Activated CD4-positive, alpha-beta T cell treated with anti-CD3 and anti-CD28 coated beads for 36 hours (primary cell): ENCODE data around the gene FAS. TPM values are rescaled to one million over a fixed set of nuclear protein-coding genes. Genes with fewer than 3 reads are reported as not detected.

Source experiments
- ATAC-seq: fragments of 200-7000 bp; cut with Tn5 transposase; one replicate; pipeline ENCODE4 v1.10.0; 2021; ENCODE audit warnings: mild to moderate bottlenecking, moderate library complexity
- CTCF ChIA-PET: fragments of 350-600 bp; sonication (Branson Sonifier 250); formaldehyde crosslinking; loops from one replicate; lab custom pipeline; 2021; ENCODE audit warnings: antibody characterized with exemption; lab: Charles Lee
- POLR2A ChIA-PET: fragments of 350-600 bp; sonication (Branson Sonifier 250); formaldehyde crosslinking; loops from one replicate; lab custom pipeline; 2021; ENCODE audit warnings: antibody characterized with exemption, inconsistent platforms; lab: Charles Lee
- DNase-seq: peaks from one replicate; pipeline ENCODE4 v3.0.0-alpha.2; 2020
- H3K27ac Mint-ChIP-seq: one replicate; pipeline ENCODE4 v1.8.0; 2021; ENCODE audit warnings: mixed read lengths
- H3K27me3 Mint-ChIP-seq: one replicate; pipeline ENCODE4 v1.8.0; 2021; ENCODE audit warnings: mixed read lengths
- H3K36me3 Mint-ChIP-seq: one replicate; pipeline ENCODE4 v1.8.0; 2021; ENCODE audit warnings: low read depth, mixed read lengths
- H3K4me1 Mint-ChIP-seq: one replicate; pipeline ENCODE4 v1.8.0; 2021; ENCODE audit warnings: mixed read lengths
- H3K4me3 Mint-ChIP-seq: one replicate; pipeline ENCODE4 v1.8.0; 2021; ENCODE audit warnings: mild to moderate bottlenecking, moderate library complexity, mixed read lengths
- H3K9me3 Mint-ChIP-seq: one replicate; pipeline ENCODE4 v1.8.0; 2021; ENCODE audit warnings: low read depth, mixed read lengths
- intact Hi-C, 2 experiments: fragments of 100-400 bp; cut with DNase I in 1 of 2; cut with micrococcal nuclease in 1 of 2; formaldehyde crosslinking; loops; one replicate each; pipeline versions ENCODE4 v1.14.2 to v1.15.1; 2022 to 2024; cut with DNase I, micrococcal nuclease
- total RNA-seq, 2 experiments: library from RNA; stranded (reverse); gene quantifications; one replicate each; pipeline ENCODE4 v1.2.3, GENCODE V29; 2021

FAS gene
- total RNA-seq, 2 experiments from 2014 or later, result 34.1 to 34.9 TPM

- ChIA-PET POLR2A (no interaction called here), CTCF (interaction anchor here (0.6 to 1.7 kb wide), 6 partner anchors 13 to 266 kb away, joined by 3 to 4 read pairs (median 3); no protein-coding TSS in a partner anchor)
- DNase-seq (no peak), ATAC-seq (no peak)
- peaks cover 8% of the 10 kb centered on the region for H3K36me3 Mint-ChIP-seq
- no peak overlapping the region for H3K27ac Mint-ChIP-seq
- intact Hi-C loops, result no loop called here
- H3K4me1 Mint-ChIP-seq, result peaks cover 34% of the 10 kb centered on the region
- H3K27me3 Mint-ChIP-seq, result no peaks in the 10 kb centered on the region
- peaks cover 7% of the 10 kb centered on the region for H3K9me3 Mint-ChIP-seq
- no peak overlapping the region for H3K4me3 Mint-ChIP-seq
Measured at GRCh38 chr10:88983206-88983605, 7.4 kb upstream of the FAS start.

GRCh38 chr10:88983939-88984338, 6.7 kb upstream of the FAS start:
- no peak for DNase-seq
- Mint-ChIP-seq H3K4me3 (no peak overlapping the region), H3K36me3 (peaks cover 8% of the 10 kb centered on the region), H3K4me1 (peaks cover 39% of the 10 kb centered on the region), H3K9me3 (peaks cover 7% of the 10 kb centered on the region), H3K27ac (no peak overlapping the region), H3K27me3 (no peaks in the 10 kb centered on the region)
- ChIA-PET CTCF (interaction anchor here (1.5 kb wide), 1 partner anchor 46 kb away, joined by 3 read pairs; no protein-coding TSS in a partner anchor), POLR2A (no interaction called here)
- ATAC-seq, result no peak
- intact Hi-C loops, result no loop called here

GRCh38 chr10:88984525-88984924, 6.1 kb upstream of the FAS start:
- H3K36me3 Mint-ChIP-seq, result peaks cover 8% of the 10 kb centered on the region
- H3K4me1 Mint-ChIP-seq, result peaks cover 43% of the 10 kb centered on the region
- H3K27me3 Mint-ChIP-seq, result no peaks in the 10 kb centered on the region
- peaks cover 7% of the 10 kb centered on the region for H3K9me3 Mint-ChIP-seq
- ATAC-seq, result peak; percentile 63
- ChIA-PET CTCF (interaction anchor here (1.5 kb wide), 1 partner anchor 47 kb away, joined by 3 read pairs; no protein-coding TSS in a partner anchor), POLR2A (no interaction called here)
- DNase-seq, result no peak
- H3K27ac Mint-ChIP-seq, result no peak overlapping the region
- H3K4me3 Mint-ChIP-seq, result no peak overlapping the region
- intact Hi-C loops, result no loop called here

- H3K4me3 Mint-ChIP-seq, result no peak overlapping the region
- no peaks in the 10 kb centered on the region for H3K27me3 Mint-ChIP-seq
- peak; percentile 12 for DNase-seq
- H3K4me1 Mint-ChIP-seq, result peaks cover 55% of the 10 kb centered on the region
- POLR2A ChIA-PET, result interaction anchor here (0.9 to 1.3 kb wide), 3 partner anchors 17 to 221 kb away, joined by 3 to 5 read pairs (median 3); no protein-coding TSS in a partner anchor
- CTCF ChIA-PET, result interaction anchor here (0.5 to 2.0 kb wide), 22 partner anchors 8 to 1483 kb away, joined by 3 to 10 read pairs (median 4); no protein-coding TSS in a partner anchor
- H3K9me3 Mint-ChIP-seq, result peaks cover 7% of the 10 kb centered on the region
- peaks cover 8% of the 10 kb centered on the region for H3K36me3 Mint-ChIP-seq
- peak overlapping the region; percentile 40 for H3K27ac Mint-ChIP-seq
- intact Hi-C loops, result loop anchor here in 1 of 2 experiments (1.0 to 2.0 kb wide), 2 partner anchors 16 to 51 kb away; no protein-coding TSS in a partner anchor
- ATAC-seq, result no peak
Measured at GRCh38 chr10:88986549-88987242, 3.9 kb upstream of the FAS start.

GRCh38 chr10:88987243-88987725, 3.3 kb upstream of the FAS start:
- CTCF ChIA-PET, result interaction anchor here (0.5 to 2.0 kb wide), 22 partner anchors 8 to 1484 kb away, joined by 3 to 10 read pairs (median 4); no protein-coding TSS in a partner anchor

GRCh38 chr10:88987840-88988239, 2.8 kb upstream of the FAS start:
- DNase-seq (no peak), ATAC-seq (no peak)
- Mint-ChIP-seq H3K27me3 (no peaks in the 10 kb centered on the region), H3K36me3 (peaks cover 14% of the 10 kb centered on the region), H3K4me1 (peaks cover 55% of the 10 kb centered on the region), H3K27ac (no peak overlapping the region), H3K4me3 (no peak overlapping the region), H3K9me3 (peaks cover 7% of the 10 kb centered on the region)
- ChIA-PET CTCF (interaction anchor here (0.5 to 2.0 kb wide), 16 partner anchors 9 to 227 kb away, joined by 3 to 10 read pairs (median 6); no protein-coding TSS in a partner anchor), POLR2A (interaction anchor here (0.5 to 1.3 kb wide), 4 partner anchors 16 to 220 kb away, joined by 3 to 13 read pairs (median 4); no protein-coding TSS in a partner anchor)
- intact Hi-C loops, result loop anchor here in 1 of 2 experiments (1.0 to 2.0 kb wide), 2 partner anchors 15 to 53 kb away; no protein-coding TSS in a partner anchor

More at GRCh38 chr10:88987243-88987725, 3.3 kb upstream of the FAS start:
- Mint-ChIP-seq H3K27ac (peak overlapping the region; percentile 48), H3K27me3 (no peaks in the 10 kb centered on the region), H3K4me1 (peaks cover 53% of the 10 kb centered on the region), H3K36me3 (peaks cover 13% of the 10 kb centered on the region), H3K9me3 (peaks cover 7% of the 10 kb centered on the region), H3K4me3 (no peak overlapping the region)
- ATAC-seq (no peak), DNase-seq (peak; percentile 45)
- intact Hi-C loops, result loop anchor here in 1 of 2 experiments (1.0 to 2.0 kb wide), 2 partner anchors 16 to 52 kb away; no protein-coding TSS in a partner anchor
- POLR2A ChIA-PET, result interaction anchor here (0.9 to 1.3 kb wide), 3 partner anchors 16 to 221 kb away, joined by 3 to 5 read pairs (median 3); no protein-coding TSS in a partner anchor

GRCh38 chr10:88989423-88989822, 1.2 kb upstream of the FAS start:
- Mint-ChIP-seq H3K4me1 (peaks cover 60% of the 10 kb centered on the region), H3K9me3 (peaks cover 7% of the 10 kb centered on the region), H3K4me3 (peak overlapping the region; percentile 87), H3K36me3 (peaks cover 14% of the 10 kb centered on the region), H3K27ac (peak overlapping the region; percentile 52), H3K27me3 (no peaks in the 10 kb centered on the region)
- intact Hi-C loops, result no loop called here
- ChIA-PET POLR2A (no interaction called here), CTCF (interaction anchor here (1.0 to 6.3 kb wide), 8 partner anchors 11 to 228 kb away, joined by 3 to 53 read pairs (median 8); no protein-coding TSS in a partner anchor)
- DNase-seq (no peak), ATAC-seq (no peak)

GRCh38 chr10:88989824-88990383, 694 bp upstream of the FAS start:
- Mint-ChIP-seq H3K9me3 (peaks cover 7% of the 10 kb centered on the region), H3K4me3 (peak overlapping the region; percentile 87), H3K27ac (peak overlapping the region; percentile 94), H3K27me3 (no peaks in the 10 kb centered on the region), H3K4me1 (peaks cover 58% of the 10 kb centered on the region), H3K36me3 (peaks cover 14% of the 10 kb centered on the region)
- ChIA-PET POLR2A (interaction anchor here (0.6 to 1.2 kb wide), 4 partner anchors 11 to 108 kb away, joined by 3 to 8 read pairs (median 4); no protein-coding TSS in a partner anchor), CTCF (interaction anchor here (0.6 to 6.3 kb wide), 15 partner anchors 11 to 654 kb away, joined by 3 to 53 read pairs (median 5); no protein-coding TSS in a partner anchor)
- intact Hi-C loops, result loop anchor here (1.0 to 10.0 kb wide), 12 partner anchors 11 to 1885 kb away; partner anchors contain the start of genes STAMBPL1 (in 2 of the 2), IFIT5 (in 1 of the 2), KIF20B (in 1 of the 2) and KLLN (in 1 of the 2)
- ATAC-seq, result no peak
- no peak for DNase-seq

- CTCF ChIA-PET, result interaction anchor here (0.7 to 6.3 kb wide), 14 partner anchors 9 to 1991 kb away, joined by 3 to 53 read pairs (median 6); no protein-coding TSS in a partner anchor
- Mint-ChIP-seq H3K9me3 (peaks cover 3% of the 10 kb centered on the region), H3K36me3 (peaks cover 11% of the 10 kb centered on the region), H3K27me3 (no peaks in the 10 kb centered on the region), H3K27ac (peak overlapping the region; percentile 94), H3K4me1 (peaks cover 64% of the 10 kb centered on the region), H3K4me3 (peak overlapping the region; percentile 87)
- POLR2A ChIA-PET, result interaction anchor here (0.5 to 1.2 kb wide), 8 partner anchors 9 to 653 kb away, joined by 3 to 8 read pairs (median 4); no protein-coding TSS in a partner anchor
- ATAC-seq (peak; percentile 62), DNase-seq (peak; percentile 87)
- intact Hi-C loops, result loop anchor here (1.0 to 10.0 kb wide), 11 partner anchors 10 to 1883 kb away; partner anchors contain the start of genes IFIT5 (in 1 of the 2), KIF20B (in 1 of the 2), KLLN (in 1 of the 2) and PTEN (in 1 of the 2)
Measured at GRCh38 chr10:88991161-88991898, 732 bp downstream of the FAS start.

GRCh38 chr10:88991899-88992320, 1.3 kb downstream of the FAS start:
- no peaks in the 10 kb centered on the region for H3K27me3 Mint-ChIP-seq
- peak overlapping the region; percentile 87 for H3K4me3 Mint-ChIP-seq
- peaks cover 67% of the 10 kb centered on the region for H3K4me1 Mint-ChIP-seq
- peak overlapping the region; percentile 94 for H3K27ac Mint-ChIP-seq
- POLR2A ChIA-PET, result interaction anchor here (0.5 to 1.1 kb wide), 5 partner anchors 8 to 303 kb away, joined by 3 to 5 read pairs (median 4); no protein-coding TSS in a partner anchor
- intact Hi-C loops, result loop anchor here (1.0 to 10.0 kb wide), 11 partner anchors 9 to 1883 kb away; partner anchors contain the start of genes IFIT5 (in 1 of the 2), KIF20B (in 1 of the 2), KLLN (in 1 of the 2) and PTEN (in 1 of the 2)
- ATAC-seq (peak; percentile 1), DNase-seq (no peak)
- CTCF ChIA-PET, result interaction anchor here (0.7 to 6.3 kb wide), 13 partner anchors 9 to 1991 kb away, joined by 3 to 53 read pairs (median 8); no protein-coding TSS in a partner anchor
- H3K36me3 Mint-ChIP-seq, result peaks cover 8% of the 10 kb centered on the region
- no peaks in the 10 kb centered on the region for H3K9me3 Mint-ChIP-seq
